Activated gamma-delta T cell (primary cell): ENCODE measurements around the gene DNAAF1.
A peak's percentile ranks its signal among the peaks of the same experiment; 100 is the strongest.

ENCODE experiments used
- DNase-seq: peaks from one replicate; lab custom pipeline; 2025; lab: John Stamatoyannopoulos, UW

DNAAF1 gene

GRCh38 chr16:84124257-84125073 is 20.6 kb upstream of the DNAAF1 start:
- no peak for DNase-seq

DNA sequence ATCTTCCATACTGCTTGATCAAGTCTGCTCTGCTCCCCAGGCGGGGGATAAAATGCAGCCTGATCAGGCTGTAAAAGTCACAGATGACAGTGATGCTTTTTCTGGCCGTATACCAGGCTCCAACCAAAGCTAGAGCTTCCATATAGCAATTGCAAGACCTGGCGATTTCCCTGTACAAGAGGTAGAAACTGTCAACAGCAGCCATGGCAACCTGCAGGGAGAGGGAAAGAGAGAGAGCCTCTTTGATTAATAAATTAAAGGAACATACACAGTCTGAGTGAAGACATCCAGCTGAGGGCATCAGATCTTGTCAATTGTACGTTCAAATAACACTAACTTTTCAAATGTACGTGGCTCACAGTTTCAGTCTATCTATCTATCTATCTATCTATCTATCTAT is 14.0 kb upstream of the DNAAF1 start:
- no peak for DNase-seq

- DNase-seq: no peak
Measured at GRCh38 chr16:84132527-84133285, 12.4 kb upstream of the DNAAF1 start.

DNA sequence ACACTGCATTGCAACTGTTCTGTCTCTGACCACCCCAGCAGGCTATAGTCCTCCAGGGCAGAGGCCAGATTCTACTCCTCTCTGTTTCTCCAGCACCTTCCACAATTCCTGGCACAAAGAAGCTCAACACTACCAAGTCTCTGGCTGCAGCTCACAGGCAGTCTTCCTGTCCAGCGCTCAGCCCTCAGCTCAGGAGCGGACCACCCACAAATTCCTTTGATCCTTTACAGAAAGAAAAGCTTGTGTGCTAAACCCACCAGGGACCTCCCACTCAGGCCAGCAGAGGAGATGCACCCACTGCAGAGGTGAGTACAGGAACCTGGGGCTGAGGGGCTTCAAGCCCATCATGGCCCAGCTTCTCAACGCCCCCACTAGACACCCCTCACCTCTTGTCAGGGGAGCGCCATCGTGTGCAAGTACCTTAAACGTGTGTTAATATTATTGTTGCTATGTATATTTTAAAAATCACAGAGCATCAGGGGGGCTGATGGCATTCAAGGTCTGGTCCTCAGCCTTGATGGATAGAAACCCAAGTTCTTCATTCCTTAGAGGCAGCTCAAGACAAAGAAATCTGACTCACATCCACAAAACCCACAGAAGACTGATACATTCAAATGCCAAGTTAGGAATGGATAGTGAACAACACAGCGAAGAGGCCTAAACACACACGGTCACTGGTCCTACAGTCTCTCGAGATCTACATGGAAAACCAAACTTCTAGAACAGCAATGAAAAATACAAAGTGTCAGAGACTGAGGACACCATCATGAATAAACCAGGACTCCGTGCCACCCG is 8.6 kb upstream of the DNAAF1 start:
- no peak for DNase-seq

DNA sequence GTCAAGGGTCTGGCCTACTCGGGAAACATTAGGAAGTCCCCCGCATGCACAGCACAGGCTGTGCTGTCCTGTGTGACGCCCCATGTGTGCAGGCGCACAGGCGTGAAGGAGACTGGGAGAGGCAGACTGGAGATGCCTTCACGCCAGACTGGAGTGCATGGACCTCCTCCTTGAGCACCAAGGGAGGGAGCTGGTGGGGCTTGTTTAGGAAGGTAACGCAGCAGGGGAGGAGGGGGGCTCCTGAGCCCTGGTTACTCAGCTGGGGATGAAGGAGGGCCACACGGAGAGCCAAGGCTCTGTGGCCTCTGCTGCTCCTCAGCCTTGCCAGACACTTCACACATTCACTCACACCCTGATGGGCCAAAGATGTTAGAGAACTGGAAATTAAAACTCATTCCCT is 7.8 kb upstream of the DNAAF1 start:
- DNase-seq: no peak

GRCh38 chr16:84137769-84138357 is 7.2 kb upstream of the DNAAF1 start:
- DNase-seq: no peak

DNA sequence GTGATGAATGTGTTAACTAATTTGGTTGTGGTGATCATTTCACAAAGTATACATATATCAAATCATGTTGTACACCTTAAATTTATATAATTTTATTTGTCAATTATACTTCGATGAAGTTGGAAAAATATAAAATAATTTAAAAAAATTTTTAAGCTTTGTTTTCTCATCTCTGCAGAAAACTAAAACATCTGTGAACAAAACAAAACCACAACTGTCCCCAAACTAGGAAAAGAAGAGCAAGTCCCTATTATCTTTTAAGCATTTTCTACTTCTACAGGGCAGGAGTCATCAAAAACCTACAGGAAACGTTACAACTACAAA is 6.6 kb upstream of the DNAAF1 start:
- no peak for DNase-seq

DNA sequence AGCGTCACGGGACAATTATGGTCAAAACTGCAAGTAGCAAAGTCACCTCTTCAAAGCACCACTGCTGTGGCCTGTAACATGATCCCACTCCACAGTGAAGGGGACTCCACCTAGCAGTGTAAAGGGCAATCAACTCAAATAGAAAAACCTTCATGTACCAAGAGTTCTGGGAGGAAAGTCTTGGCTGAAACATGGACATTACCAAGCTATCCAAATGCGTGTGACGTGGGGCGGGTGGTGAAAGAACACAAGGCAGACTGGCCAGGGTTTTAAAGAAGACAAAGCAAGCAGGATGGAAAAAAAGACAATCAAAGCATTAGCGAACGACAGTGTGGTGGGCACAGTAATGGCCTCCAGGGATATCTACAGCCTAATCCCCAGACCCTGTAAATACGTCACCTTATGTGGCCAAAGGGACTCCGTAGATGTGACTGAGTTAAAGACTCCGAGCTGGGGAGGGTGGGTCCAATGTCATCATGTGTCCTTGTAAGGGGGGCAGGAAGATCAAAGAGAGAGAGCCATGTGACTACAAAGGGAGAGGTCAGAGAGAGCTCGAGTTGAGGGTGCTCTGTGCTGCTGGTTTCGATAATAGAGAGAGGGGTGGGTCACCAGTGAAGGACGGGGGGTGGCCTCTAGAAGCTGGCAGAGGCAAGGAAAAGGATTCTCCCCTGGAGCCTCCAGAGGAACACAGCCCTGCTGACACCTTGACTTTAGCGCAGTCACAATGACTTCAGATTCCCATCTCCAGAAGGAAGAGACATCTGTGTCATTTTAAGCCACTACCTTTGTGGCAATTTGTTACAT is 6.1 kb upstream of the DNAAF1 start:
- no peak for DNase-seq

GRCh38 chr16:84139628-84140258 is 5.4 kb upstream of the DNAAF1 start:
- no peak for DNase-seq

DNA sequence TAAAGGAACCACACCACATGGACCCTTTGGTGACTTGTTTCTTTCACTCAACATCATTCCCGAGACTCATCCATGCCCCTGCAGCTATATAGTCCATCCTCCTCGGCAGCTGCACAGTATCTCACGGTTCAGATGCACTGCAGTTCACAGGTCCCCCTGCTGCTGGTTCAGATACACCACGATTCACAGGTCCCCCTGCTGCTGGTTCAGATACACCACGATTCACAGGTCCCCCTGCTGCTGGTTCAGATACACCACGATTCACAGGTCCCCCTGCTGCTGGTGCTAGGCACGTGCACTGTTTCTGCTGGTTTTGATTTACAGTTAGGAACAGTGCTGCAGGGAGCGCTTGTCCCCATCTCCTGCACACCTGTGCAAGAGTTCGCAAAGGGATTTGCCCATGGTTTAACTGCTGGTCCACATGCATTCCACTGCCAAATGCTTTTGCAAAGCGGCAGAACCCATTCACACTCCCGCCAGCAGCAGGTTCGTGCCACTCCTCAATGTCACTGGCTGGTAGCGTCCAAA is 3.9 kb upstream of the DNAAF1 start:
- no peak for DNase-seq

DNA sequence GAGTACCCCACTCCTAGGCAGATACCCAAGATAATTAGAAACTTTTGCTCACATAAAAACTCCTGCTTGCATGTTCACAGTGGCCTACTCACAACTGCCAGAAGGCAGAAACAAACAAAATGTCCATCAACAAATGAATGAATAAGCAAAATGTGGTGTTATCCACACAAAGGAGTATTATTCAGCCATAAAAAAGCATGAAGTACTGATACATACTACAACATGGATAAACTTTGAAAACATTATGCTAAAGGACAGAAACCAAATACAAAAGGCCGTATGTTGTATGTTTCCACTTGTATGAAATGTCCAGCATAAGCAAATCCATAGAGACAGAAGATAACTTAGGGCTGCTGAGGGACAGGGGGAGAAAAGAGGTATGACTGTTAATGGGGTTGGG is 2.0 kb upstream of the DNAAF1 start:
- DNase-seq: no peak

DNA sequence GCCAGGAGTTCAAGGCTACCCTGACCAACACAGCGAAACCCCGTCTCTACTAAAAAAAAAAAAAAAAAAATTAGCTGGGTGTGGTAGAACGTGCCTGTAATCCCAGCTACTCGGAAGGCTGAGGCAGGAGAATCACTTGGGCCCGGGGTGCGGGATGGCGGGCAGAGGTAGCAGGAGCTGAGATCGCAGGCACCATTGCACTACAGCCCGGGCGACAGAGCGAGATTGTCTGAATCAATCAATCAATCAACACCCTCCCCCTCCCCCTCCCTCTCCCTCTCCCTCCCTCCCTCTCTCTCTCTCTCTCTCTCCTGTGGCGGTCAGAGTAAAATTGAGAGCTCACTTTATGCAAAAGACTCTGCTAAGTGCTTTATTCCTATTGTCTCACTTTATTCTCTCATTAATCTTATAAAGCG is 1.3 kb upstream of the DNAAF1 start:
- DNase-seq: no peak

DNA sequence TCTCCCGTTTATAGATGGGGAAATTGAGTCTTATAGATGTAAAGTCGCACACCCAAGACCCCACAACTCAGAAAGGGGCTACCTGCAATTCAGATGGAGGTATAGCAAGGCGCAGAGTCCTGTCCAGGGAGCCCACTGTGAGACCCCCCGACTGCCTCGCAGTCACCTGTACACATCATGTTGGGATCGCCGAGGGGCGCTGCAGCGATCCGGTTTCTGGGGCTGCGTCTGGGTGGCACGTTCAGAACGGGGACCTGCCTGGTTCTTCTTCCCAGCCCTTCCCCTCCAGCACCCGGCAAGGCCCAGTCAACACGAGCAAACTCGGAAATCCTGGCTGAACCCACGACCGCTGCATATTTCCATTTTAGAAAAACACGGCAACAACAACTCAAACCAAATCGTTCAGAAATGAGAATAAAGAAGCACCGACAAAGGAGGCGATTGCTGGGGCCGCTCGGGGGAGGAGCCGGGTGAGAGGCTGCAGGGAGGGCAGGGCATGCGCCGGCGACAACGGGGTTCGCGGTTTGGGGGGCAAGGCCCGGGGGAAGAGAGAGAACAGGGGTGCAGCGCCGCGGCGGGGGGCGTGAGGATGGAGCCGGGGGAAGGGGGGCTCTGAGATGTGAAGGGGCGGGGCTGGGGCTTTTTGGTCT is 774 bp upstream of the DNAAF1 start:
- DNase-seq: peak; percentile 41

DNA sequence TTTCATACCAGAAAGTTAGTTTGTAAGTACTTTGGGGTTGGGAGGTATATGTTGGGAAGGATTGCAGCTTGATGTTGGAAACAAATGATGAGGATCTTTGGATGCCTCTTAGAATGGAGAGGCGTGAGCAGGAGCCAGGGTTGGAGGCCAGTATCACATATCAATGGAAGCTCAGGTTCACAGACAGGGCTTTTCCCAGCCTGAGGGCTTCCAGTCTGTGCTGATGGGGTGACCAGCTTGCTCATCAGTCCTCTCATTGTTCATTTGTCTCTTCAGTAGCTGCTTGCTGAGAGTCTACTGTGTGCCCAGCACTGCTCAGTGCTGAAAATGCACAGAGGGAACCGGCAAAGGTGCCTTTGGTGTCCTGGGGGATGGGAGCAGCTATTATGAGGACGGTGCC is 5.8 kb downstream of the DNAAF1 start:
- DNase-seq: no peak

DNA sequence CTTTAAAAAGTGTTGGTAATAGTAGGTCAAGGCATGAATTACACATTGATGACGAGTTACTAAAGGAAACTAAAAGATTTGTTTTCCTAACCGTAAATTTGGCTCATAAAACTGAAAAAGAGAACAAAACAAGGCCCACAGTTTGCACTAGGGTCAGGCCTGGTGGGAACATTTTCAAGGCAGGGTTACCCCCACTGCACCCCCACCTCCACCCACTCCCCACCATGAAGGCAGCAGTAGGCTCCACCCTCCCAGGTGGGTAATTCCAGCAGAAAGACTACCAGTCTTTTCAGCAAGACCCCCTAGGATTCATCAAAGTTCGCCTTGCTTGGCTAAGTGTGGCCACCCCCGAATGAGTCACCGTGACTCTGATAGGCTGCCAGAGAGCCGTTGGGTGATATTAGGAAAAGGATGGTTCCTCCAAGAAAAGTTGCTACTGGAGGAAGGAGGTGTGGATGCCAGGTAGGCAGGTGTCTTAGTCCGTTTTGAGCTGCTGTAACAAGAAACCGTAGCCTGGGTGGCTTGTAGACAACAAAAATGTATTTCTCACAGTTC is 8.6 kb downstream of the DNAAF1 start:
- no peak for DNase-seq

- no peak for DNase-seq
Measured at GRCh38 chr16:84155226-84155625, 10.1 kb downstream of the DNAAF1 start.

DNA sequence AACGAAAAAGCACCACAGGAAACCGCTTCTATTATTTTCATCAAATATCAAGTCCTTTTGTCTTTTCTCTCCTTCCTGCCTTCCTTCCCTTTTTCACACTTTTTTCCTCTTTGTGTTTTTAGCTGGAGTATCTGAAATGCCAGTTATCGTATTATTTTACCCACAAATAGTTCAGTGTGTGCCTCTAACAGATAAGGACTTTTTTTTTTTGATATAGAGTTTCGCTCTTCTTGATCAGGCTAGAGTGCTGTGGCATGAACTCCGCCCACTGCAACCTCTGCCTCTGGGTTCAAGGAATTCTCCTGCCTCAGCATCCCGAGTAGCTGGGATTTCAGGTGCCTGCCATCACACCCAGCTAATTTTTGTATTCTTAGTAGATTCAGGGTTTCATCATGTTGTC is 10.7 kb downstream of the DNAAF1 start:
- DNase-seq: no peak

DNA sequence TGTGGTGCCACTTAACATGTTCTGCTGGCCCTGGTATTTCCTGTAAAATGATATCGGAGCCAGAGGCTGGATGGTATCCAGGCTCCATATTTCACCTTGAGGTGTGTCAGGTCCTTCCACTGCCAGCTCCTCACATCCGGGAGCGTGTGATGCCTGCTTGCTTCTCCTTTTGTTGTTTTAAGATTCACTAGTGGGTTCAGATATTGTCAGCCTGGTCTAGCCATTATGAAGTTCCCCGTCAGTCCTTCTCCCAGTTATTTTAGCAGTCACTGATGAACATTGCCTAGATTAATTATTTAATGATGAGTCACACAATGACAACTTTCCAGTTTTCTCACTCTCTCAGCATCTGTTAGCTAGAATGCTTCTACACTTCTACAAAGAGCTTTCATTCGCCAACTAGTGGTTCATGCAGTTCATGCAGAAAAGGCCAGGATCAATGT is 11.3 kb downstream of the DNAAF1 start:
- DNase-seq: no peak

DNA sequence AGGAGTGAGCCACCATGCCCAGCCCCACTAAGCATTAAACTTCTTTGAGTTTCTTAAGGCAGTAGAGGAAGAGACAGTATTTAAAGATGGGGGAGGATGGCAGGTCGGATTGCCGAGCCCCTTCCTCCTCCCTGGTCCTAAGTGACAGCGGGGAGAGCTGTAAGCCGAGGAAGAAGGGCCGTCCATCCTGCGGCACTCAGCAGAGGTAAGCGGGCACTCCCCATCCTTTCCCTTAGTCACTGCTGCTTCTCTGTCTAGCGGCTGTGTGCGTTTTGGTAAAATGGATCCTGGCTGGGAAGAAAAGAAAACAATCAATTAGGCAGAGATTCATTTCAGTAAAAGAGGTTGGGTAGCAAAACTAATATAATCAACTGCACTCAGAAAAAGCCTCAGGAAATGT is 13.9 kb downstream of the DNAAF1 start:
- no peak for DNase-seq

DNA sequence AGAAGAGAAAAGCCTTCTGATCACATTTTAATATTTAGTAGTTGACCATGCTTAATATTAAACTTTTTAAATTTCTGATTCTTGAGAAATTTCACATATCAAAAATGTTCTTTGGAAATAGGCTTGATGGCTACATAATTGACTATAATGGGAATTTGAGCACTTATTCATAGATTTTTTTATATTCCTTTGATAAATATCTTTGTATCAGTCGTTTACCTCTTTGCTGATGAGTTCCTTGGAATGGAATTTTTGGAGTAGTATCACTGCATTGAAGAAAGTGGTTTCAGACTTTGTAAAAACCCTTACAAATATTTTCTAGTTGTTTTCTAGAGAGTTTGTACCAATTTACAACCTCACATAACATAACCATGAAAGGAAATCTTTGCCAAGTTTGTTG is 14.7 kb downstream of the DNAAF1 start:
- DNase-seq: no peak
